CD14-positive monocyte (primary cell): ENCODE measurements around the gene SYNDIG1. TPM values are rescaled to one million over a fixed set of nuclear protein-coding genes. Genes with fewer than 3 reads are reported as not detected.

ENCODE experiments used
- DNase-seq, 3 donors: peaks; one replicate each; pipeline ENCODE4 v3.0.0-alpha.2; 2011 to 2022
- H2AFZ ChIP-seq: 2 replicates; pipeline ENCODE4 v1.6.0; 2012; ENCODE audit warnings: mild to moderate bottlenecking, low read depth, low read length, inconsistent platforms; ENCODE audit not compliant: insufficient read depth, poor library complexity, severe bottlenecking
- H3K27ac ChIP-seq, 2 donors: 1 replicate in 1 of 2; 2 replicates in 1 of 2; pipeline ENCODE4 v1.5.1; 2012 to 2013; ENCODE audit warnings: low read length in 2 of 2, control low read depth in 1 of 2, inconsistent platforms in 1 of 2, low read depth in 1 of 2, mild to moderate bottlenecking in 1 of 2
- H3K27me3 ChIP-seq, 2 donors: one replicate each; pipeline versions ENCODE4 v1.6.0 to v1.6.1; 2011 to 2013; ENCODE audit warnings: low read length in 2 of 2; ENCODE audit not compliant: control insufficient read depth in 2 of 2, insufficient read depth in 2 of 2
- H3K36me3 ChIP-seq, 2 donors: replicated peaks in 1 of 2; 1 replicate in 1 of 2; 2 replicates in 1 of 2; pipeline versions ENCODE4 v1.5.1 to v1.6.1; 2012 to 2013; ENCODE audit warnings: low read length in 2 of 2, control low read depth in 1 of 2, inconsistent platforms in 1 of 2, mild to moderate bottlenecking in 1 of 2; ENCODE audit not compliant: insufficient read depth in 2 of 2, control insufficient read depth in 1 of 2
- H3K4me1 ChIP-seq, 2 donors: 1 replicate in 1 of 2; 2 replicates in 1 of 2; pipeline versions ENCODE4 v1.5.1 to v1.6.1; 2012 to 2013; ENCODE audit warnings: low read length in 2 of 2, control low read depth in 1 of 2, inconsistent platforms in 1 of 2, mild to moderate bottlenecking in 1 of 2, moderate library complexity in 1 of 2; ENCODE audit not compliant: insufficient read depth in 2 of 2, control insufficient read depth in 1 of 2
- H3K4me2 ChIP-seq: replicated peaks from 2 replicates; pipeline ENCODE3; 2012; ENCODE audit warnings: low read length, moderate library complexity, mild to moderate bottlenecking; ENCODE audit not compliant: poor library complexity, severe bottlenecking; ENCODE audit errors: extremely low read depth
- H3K4me3 ChIP-seq, 3 experiments: fragments of 200-600 bp in 1 of 3; sonication (generic) in 1 of 3; replicated peaks in 1 of 3; 1 replicate in 2 of 3; 2 replicates in 1 of 3; pipeline ENCODE4 v1.5.1; 2011 to 2013; ENCODE audit warnings: low read length in 3 of 3, mild to moderate bottlenecking in 3 of 3, control low read depth in 2 of 3, low read depth in 2 of 3, inconsistent platforms in 1 of 3, moderate library complexity in 1 of 3
- H3K79me2 ChIP-seq: 2 replicates; pipeline ENCODE4 v1.6.0; 2012; ENCODE audit warnings: mild to moderate bottlenecking, control low read depth, inconsistent platforms, low read length, moderate library complexity; ENCODE audit not compliant: insufficient read depth
- H3K9ac ChIP-seq: 2 replicates; pipeline ENCODE4 v1.6.0; 2017; ENCODE audit warnings: low read length, mild to moderate bottlenecking; ENCODE audit not compliant: insufficient read depth, poor library complexity, severe bottlenecking
- H3K9me3 ChIP-seq, 2 donors: replicated peaks in 1 of 2; 1 replicate in 1 of 2; 2 replicates in 1 of 2; pipeline versions ENCODE4 v1.5.1 to v1.6.1; 2012 to 2013; ENCODE audit warnings: low read length in 2 of 2, control low read depth in 1 of 2; ENCODE audit not compliant: control insufficient read depth in 1 of 2, insufficient read depth in 1 of 2
- H4K20me1 ChIP-seq: 2 replicates; pipeline ENCODE4 v1.6.0; 2012; ENCODE audit warnings: mild to moderate bottlenecking, low read length, control low read depth, moderate library complexity; ENCODE audit not compliant: insufficient read depth
- H3K27ac Mint-ChIP-seq, 7 donors: one replicate each; pipeline ENCODE4 v1.8.0; 2020; ENCODE audit warnings: mild to moderate bottlenecking in 7 of 7, mixed read lengths in 7 of 7, moderate library complexity in 6 of 7, inconsistent platforms in 2 of 7
- H3K27me3 Mint-ChIP-seq, 3 donors: one replicate each; pipeline ENCODE4 v1.8.0; 2021 to 2022; ENCODE audit warnings: low read depth in 3 of 3, mild to moderate bottlenecking in 3 of 3, mixed read lengths in 3 of 3, moderate library complexity in 3 of 3, inconsistent platforms in 1 of 3
- H3K36me3 Mint-ChIP-seq, 2 donors: one replicate each; pipeline ENCODE4 v1.8.0; 2020; ENCODE audit warnings: mixed read lengths in 2 of 2, inconsistent platforms in 1 of 2, mild to moderate bottlenecking in 1 of 2
- H3K4me1 Mint-ChIP-seq: one replicate; pipeline ENCODE4 v1.8.0; 2020; ENCODE audit warnings: mild to moderate bottlenecking, mixed read lengths
- H3K4me3 Mint-ChIP-seq, 2 donors: one replicate each; pipeline ENCODE4 v1.8.0; 2020; ENCODE audit warnings: mild to moderate bottlenecking in 2 of 2, mixed read lengths in 2 of 2, moderate library complexity in 1 of 2
- H3K9me3 Mint-ChIP-seq, 7 donors: one replicate each; pipeline ENCODE4 v1.8.0; 2020 to 2022; ENCODE audit warnings: mixed read lengths in 7 of 7, mild to moderate bottlenecking in 6 of 7, moderate library complexity in 6 of 7, inconsistent platforms in 2 of 7
- WGBS: methylation state at CpG from one replicate; pipeline ENCODE4 v1.1.5; 2013; ENCODE audit warnings: missing lambda C conversion rate; ENCODE audit not compliant: insufficient coverage; 5-methylcytosine and 5-hydroxymethylcytosine counted together
- intact Hi-C, 2 donors: fragments of 100-400 bp; cut with micrococcal nuclease; formaldehyde crosslinking; loops; one replicate each; pipeline versions ENCODE4 v1.15.0 to v1.15.1; 2023
- polyA plus RNA-seq, 3 donors: library from polyadenylated mRNA; depleted of rRNA in 1 of 3; unstranded in 2 of 3; stranded (reverse) in 1 of 3; fragments of 300-500 nt in 2 of 3; fragments of >200 nt in 1 of 3; fragmentation: Illumina TruSeq in 2 of 3; gene quantifications; 1 replicate in 2 of 3; 2 replicates in 1 of 3; pipeline ENCODE4 v1.2.3, GENCODE V29; 2012 to 2021
- TF ChIP-seq, protein P1 (sequence below): fragments of 200-600 bp; IDR thresholded peaks from one replicate; pipeline ENCODE4 v1.8.0; 2022; ENCODE audit warnings: antibody characterized with exemption, mild to moderate bottlenecking

Gene SYNDIG1
- polyA plus RNA-seq, 3 donors, result not detected

DNA sequence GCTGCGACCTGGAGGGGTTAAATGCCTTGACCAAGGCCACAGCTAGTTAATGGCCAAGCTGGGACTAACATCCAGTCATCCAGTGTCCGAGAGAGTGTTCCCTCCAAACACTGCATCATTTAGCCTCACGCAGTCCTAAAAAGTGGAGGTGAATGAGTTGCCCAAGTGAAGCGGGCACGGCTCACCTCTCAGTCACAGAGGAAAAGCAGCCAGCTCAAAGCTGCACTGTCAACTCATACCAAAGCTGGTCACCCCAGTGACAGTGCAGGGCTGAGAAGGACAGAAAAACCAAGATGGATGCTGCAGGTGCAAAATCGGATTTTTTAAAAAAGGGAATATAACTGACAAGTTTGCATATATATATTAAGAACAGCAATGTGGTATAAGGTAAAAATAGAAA lies 168.5 kb downstream of the SYNDIG1 start:
- no peaks in the 10 kb centered on the region for H3K27me3 ChIP-seq
- H3K4me3 ChIP-seq, result no peak overlapping the region
- H4K20me1 ChIP-seq, result no peaks in the 10 kb centered on the region
- DNase-seq, result no peak
- Mint-ChIP-seq H3K9me3 (peaks cover 0 to 3% (median 0%) of the 10 kb centered on the region in 7 donors), H3K36me3 (no peaks in the 10 kb centered on the region), H3K4me3 (no peak overlapping the region), H3K27ac (no peak overlapping the region), H3K4me1 (peaks cover 8% of the 10 kb centered on the region), H3K27me3 (peaks cover 0 to 6% (median 4%) of the 10 kb centered on the region in 3 donors)
- no peak overlapping the region for H3K27ac ChIP-seq
- H3K9me3 ChIP-seq, result no peaks in the 10 kb centered on the region
- H3K4me2 ChIP-seq, result no peak overlapping the region
- intact Hi-C loops, result no loop called here
- no peaks in the 10 kb centered on the region for H3K36me3 ChIP-seq
- H2AFZ ChIP-seq, result no peak overlapping the region
- TF ChIP-seq, protein P1, sequence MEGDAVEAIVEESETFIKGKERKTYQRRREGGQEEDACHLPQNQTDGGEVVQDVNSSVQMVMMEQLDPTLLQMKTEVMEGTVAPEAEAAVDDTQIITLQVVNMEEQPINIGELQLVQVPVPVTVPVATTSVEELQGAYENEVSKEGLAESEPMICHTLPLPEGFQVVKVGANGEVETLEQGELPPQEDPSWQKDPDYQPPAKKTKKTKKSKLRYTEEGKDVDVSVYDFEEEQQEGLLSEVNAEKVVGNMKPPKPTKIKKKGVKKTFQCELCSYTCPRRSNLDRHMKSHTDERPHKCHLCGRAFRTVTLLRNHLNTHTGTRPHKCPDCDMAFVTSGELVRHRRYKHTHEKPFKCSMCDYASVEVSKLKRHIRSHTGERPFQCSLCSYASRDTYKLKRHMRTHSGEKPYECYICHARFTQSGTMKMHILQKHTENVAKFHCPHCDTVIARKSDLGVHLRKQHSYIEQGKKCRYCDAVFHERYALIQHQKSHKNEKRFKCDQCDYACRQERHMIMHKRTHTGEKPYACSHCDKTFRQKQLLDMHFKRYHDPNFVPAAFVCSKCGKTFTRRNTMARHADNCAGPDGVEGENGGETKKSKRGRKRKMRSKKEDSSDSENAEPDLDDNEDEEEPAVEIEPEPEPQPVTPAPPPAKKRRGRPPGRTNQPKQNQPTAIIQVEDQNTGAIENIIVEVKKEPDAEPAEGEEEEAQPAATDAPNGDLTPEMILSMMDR, result no peak
- WGBS, result 94% methylated on average over 3 of the region's 6 CpGs
- no peaks in the 10 kb centered on the region for H3K79me2 ChIP-seq
- no peaks in the 10 kb centered on the region for H3K4me1 ChIP-seq
- no peak overlapping the region for H3K9ac ChIP-seq

DNA sequence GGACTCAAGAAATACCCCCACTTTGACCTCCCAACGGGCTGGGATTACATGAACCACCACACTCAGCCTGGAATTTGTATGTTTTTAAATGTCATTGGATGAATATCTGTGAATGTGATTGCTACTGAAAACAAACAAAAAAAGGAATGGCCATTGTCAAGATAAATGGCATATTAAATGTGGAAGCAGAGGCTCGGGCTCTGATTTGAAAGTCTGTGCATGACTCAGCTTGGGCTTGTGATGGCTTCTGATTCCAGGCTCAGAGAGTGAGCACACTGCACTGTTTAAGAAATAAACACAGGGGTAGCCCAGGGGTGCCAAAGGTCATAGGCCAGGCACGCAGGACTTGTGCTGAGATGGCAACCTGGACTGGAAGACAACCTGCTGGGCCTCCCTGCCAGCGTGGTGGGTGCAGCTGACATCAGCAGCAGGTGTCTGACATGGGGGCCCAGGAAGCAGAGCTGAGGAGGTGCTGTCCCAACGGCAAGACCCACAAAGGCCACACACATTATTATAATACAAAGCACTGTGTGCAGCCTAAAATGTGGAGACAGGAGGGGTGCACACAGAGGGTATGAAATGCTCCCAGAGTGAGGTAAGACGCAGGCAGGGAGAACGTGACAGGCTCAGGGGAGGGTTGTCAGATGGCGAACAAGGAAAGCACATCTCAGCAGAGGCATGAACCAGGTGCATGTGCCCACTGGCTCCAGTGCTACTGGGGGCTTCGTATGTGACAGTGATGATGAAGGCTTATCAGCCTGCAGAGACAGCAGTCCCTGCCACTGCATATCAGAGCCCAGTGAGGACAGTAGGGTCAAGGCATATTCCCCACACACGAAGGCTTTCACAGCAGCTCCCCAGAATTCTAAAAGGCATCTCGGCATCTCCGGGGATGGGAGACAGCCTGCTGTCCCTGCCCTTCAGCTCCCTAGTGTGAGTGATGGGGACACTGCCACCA lies 169.4 kb downstream of the SYNDIG1 start:
- peaks cover 0 to 6% (median 4%) of the 10 kb centered on the region in 3 donors for H3K27me3 Mint-ChIP-seq
- intact Hi-C loops, result no loop called here
- no peaks in the 10 kb centered on the region for H4K20me1 ChIP-seq
- H3K4me2 ChIP-seq, result no peak overlapping the region
- H3K27me3 ChIP-seq, result no peaks in the 10 kb centered on the region
- H3K4me1 ChIP-seq, result no peaks in the 10 kb centered on the region
- DNase-seq, result no peak
- TF ChIP-seq, protein P1, result no peak
- H3K27ac ChIP-seq, result no peak overlapping the region
- no peak overlapping the region for H3K4me3 ChIP-seq
- H2AFZ ChIP-seq, result no peak overlapping the region
- WGBS, result 91% methylated on average over 7 of the region's 12 CpGs
- no peaks in the 10 kb centered on the region for H3K36me3 Mint-ChIP-seq
- H3K9me3 Mint-ChIP-seq, result peaks cover 0 to 3% (median 0%) of the 10 kb centered on the region in 7 donors
- no peaks in the 10 kb centered on the region for H3K36me3 ChIP-seq
- H3K4me3 Mint-ChIP-seq, result no peak overlapping the region
- H3K9ac ChIP-seq, result no peak overlapping the region
- no peaks in the 10 kb centered on the region for H3K9me3 ChIP-seq
- H3K27ac Mint-ChIP-seq, result no peak overlapping the region
- no peaks in the 10 kb centered on the region for H3K79me2 ChIP-seq
- H3K4me1 Mint-ChIP-seq, result peaks cover 8% of the 10 kb centered on the region
